Glutamatergic neuron (in vitro differentiated cells): ENCODE measurements around the gene ASPA. TPM values are rescaled to one million over a fixed set of nuclear protein-coding genes. Genes with fewer than 3 reads are reported as not detected.
A peak's percentile ranks its signal among the peaks of the same experiment; 100 is the strongest.

ENCODE experiments used
- DNase-seq: peaks from one replicate; pipeline ENCODE4 v3.0.0; 2022
- H3K27ac Mint-ChIP-seq: one replicate; pipeline ENCODE4 v1.8.0; 2020; ENCODE audit warnings: mild to moderate bottlenecking, mixed read lengths, inconsistent platforms; ENCODE audit not compliant: unreplicated experiment
- H3K27me3 Mint-ChIP-seq: one replicate; pipeline ENCODE4 v1.8.0; 2020; ENCODE audit warnings: mild to moderate bottlenecking, moderate library complexity, mixed read lengths, inconsistent platforms; ENCODE audit not compliant: unreplicated experiment
- H3K36me3 Mint-ChIP-seq: one replicate; pipeline ENCODE4 v1.8.0; 2020; ENCODE audit warnings: mild to moderate bottlenecking, mixed read lengths, inconsistent platforms; ENCODE audit not compliant: unreplicated experiment
- H3K4me1 Mint-ChIP-seq: one replicate; pipeline ENCODE4 v1.8.0; 2020; ENCODE audit warnings: mild to moderate bottlenecking, low read depth, mixed read lengths, inconsistent platforms; ENCODE audit not compliant: unreplicated experiment
- H3K4me3 Mint-ChIP-seq: one replicate; pipeline ENCODE4 v1.8.0; 2020; ENCODE audit warnings: mild to moderate bottlenecking, mixed read lengths, inconsistent platforms; ENCODE audit not compliant: unreplicated experiment
- H3K9me3 Mint-ChIP-seq: one replicate; pipeline ENCODE4 v1.8.0; 2020; ENCODE audit warnings: mild to moderate bottlenecking, moderate library complexity, mixed read lengths, inconsistent platforms; ENCODE audit not compliant: unreplicated experiment
- total RNA-seq: library from RNA; stranded (reverse); fragmentation: NEBNext Ultra II Directional; extraction: Animal tissue kit (Norgen Biotek cat#: 25700); gene quantifications from one replicate; pipeline ENCODE4 v1.2.1, GENCODE V29; 2021; ENCODE audit not compliant: unreplicated experiment
- TF ChIP-seq, protein P1 (sequence below): fragments of 200-600 bp; sonication (generic); IDR thresholded peaks from one replicate; pipeline ENCODE4 v1.5.0; 2021; ENCODE audit not compliant: partially characterized antibody, unreplicated experiment

Gene ASPA
- total RNA-seq, 1 donor from 2014 or later = not detected

DNA sequence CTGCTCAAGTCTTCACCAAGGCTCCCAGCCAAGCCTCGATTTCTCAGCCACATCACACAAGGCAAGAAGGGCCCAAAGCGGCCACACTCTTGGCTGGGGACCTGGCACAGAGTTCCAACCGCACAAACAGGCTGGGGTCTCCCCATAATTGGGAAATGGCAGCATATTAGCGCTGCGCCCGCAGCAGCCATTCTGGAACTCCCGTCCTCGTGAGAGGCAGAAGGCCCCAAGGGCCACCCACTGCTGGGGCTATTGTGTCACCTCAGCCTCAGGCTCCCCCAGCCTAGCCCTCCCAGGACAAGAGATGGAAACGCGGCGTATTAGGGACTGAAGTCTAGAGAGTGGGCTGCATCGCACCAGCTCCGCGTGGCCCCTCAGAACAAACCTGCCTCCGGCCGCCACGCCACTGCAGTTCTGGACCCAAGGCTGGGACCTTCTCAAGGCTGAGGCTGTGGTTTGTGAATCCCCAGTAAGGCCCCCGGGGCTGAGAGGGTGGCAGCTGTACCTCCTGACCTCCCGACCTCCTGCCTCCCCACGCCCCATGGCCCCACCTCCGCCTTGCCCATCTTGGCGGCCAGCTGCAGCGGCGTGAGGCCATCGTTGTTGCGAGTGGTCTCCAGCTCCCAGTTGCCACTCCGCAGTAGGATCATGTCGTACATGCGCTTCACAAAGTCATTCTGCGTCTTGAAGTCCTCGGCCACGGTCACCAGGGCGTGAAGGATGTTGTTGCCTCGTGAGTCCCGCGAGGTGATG, 56.5 kb downstream of the ASPA start:
- Mint-ChIP-seq H3K4me1 (peaks cover 4% of the 10 kb centered on the region), H3K27me3 (peaks cover 5% of the 10 kb centered on the region), H3K36me3 (peaks cover 2% of the 10 kb centered on the region), H3K4me3 (no peak overlapping the region), H3K9me3 (peaks cover 7% of the 10 kb centered on the region), H3K27ac (no peak overlapping the region)
- DNase-seq = no peak
- TF ChIP-seq, protein P1, sequence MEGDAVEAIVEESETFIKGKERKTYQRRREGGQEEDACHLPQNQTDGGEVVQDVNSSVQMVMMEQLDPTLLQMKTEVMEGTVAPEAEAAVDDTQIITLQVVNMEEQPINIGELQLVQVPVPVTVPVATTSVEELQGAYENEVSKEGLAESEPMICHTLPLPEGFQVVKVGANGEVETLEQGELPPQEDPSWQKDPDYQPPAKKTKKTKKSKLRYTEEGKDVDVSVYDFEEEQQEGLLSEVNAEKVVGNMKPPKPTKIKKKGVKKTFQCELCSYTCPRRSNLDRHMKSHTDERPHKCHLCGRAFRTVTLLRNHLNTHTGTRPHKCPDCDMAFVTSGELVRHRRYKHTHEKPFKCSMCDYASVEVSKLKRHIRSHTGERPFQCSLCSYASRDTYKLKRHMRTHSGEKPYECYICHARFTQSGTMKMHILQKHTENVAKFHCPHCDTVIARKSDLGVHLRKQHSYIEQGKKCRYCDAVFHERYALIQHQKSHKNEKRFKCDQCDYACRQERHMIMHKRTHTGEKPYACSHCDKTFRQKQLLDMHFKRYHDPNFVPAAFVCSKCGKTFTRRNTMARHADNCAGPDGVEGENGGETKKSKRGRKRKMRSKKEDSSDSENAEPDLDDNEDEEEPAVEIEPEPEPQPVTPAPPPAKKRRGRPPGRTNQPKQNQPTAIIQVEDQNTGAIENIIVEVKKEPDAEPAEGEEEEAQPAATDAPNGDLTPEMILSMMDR = no peak

DNA sequence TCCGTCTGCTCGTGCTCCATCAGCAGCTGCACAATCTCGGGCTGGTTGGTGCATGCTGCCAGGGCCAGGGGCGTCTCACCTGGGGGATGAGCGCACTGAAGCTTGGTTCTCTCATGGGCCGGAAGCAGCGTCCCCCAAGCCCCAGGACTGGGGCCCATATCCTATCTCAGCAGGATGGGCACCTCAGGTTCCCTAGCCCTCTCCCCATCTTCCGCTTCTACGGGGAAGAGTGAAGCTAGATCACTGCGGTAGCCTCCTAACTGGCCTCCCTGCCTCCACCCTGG, 57.0 kb downstream of the ASPA start:
- Mint-ChIP-seq H3K36me3 (no peaks in the 10 kb centered on the region), H3K9me3 (peaks cover 5% of the 10 kb centered on the region), H3K4me1 (peaks cover 4% of the 10 kb centered on the region), H3K27me3 (peaks cover 3% of the 10 kb centered on the region), H3K27ac (peak overlapping the region; percentile 5), H3K4me3 (no peak overlapping the region)
- TF ChIP-seq, protein P1 = no peak
- DNase-seq = no peak

DNA sequence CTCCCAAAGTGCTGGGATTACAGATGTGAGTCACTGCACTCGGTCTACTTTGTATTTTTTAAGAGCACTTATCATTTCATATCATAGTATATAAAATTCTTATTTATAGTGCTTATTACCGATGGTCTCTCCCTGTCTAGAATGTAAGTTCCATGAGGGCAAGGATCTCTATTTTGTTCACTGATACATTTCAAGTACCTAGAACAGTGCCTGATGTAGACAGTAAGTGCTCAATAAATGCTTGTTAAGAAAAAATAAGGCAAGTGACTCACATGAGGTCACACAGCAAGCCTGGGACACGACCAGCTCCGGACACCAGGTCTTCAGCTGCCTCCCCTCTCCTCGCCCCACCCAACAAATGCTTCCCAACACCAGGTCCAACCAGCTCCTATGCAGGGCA, 58.0 kb downstream of the ASPA start:
- no peak overlapping the region for H3K4me3 Mint-ChIP-seq
- TF ChIP-seq, protein P1 = no peak
- H3K27ac Mint-ChIP-seq = no peak overlapping the region
- H3K36me3 Mint-ChIP-seq = no peaks in the 10 kb centered on the region
- no peak for DNase-seq
- H3K4me1 Mint-ChIP-seq = peaks cover 4% of the 10 kb centered on the region
- H3K9me3 Mint-ChIP-seq = peaks cover 3% of the 10 kb centered on the region
- peaks cover 3% of the 10 kb centered on the region for H3K27me3 Mint-ChIP-seq

DNA sequence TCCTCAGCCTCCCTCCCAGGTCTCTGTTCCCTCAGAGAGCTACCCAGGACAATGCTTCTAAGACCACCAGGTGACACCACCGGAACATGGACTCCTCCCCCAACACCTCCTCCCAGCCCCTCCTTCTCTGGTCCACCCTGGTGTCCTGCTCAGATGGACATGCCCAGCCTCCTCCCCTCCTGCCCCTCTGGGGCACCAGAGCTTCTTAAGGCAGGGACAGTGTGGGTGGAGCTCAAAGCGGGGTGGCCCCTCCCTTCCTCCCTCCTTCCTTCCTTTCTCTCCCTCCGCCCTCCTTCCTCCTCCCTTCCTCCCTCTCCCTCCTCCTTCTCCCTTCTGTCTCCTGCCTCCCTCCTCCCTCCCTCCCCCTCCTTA, 59.1 kb downstream of the ASPA start:
- H3K4me3 Mint-ChIP-seq = no peak overlapping the region
- H3K9me3 Mint-ChIP-seq = peaks cover 3% of the 10 kb centered on the region
- TF ChIP-seq, protein P1 = no peak
- no peak overlapping the region for H3K27ac Mint-ChIP-seq
- DNase-seq = no peak
- peaks cover 4% of the 10 kb centered on the region for H3K4me1 Mint-ChIP-seq
- H3K27me3 Mint-ChIP-seq = peaks cover 3% of the 10 kb centered on the region
- H3K36me3 Mint-ChIP-seq = no peaks in the 10 kb centered on the region

DNA sequence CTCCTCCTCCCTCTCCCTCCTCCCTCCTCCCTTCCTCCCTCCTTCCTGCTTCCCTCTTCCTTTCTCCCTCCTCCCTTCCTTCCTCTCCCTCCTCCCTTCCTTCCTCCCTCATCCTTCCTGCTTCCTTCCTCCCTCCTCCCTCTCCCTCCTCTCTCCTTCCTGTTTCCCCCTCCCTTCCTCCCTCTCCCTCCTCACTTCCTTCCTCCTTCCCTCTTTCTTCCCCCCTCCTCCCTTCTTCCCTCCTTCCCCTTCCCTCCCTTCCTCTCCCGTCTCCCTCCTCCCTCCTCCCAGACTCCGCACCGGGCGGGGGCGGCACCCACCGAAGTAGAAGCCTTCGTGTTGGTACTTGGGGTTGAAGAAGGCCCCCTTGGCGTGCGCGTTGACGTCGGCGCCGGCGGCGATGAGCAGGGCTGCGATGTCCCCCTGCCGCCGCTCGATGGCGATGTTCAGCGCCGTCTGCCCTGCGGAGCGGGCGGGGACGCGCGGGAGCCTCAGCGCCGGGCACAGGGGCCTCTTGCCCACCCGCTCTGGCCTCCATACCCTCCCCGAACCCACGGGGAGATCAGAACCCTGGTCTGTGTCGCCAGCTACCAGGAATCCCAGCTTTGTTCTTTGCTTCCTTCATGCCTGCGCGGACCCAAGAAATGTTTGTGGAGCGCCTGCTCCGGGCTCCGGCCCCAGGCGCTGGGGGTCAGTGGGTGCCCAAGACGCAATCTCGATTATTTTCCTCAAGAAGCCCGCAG, 59.6 kb downstream of the ASPA start:
- DNase-seq = peak; percentile 83
- Mint-ChIP-seq H3K4me3 (peak overlapping the region; percentile 82), H3K27ac (peak overlapping the region; percentile 62), H3K4me1 (peaks cover 4% of the 10 kb centered on the region), H3K27me3 (peaks cover 3% of the 10 kb centered on the region), H3K9me3 (peaks cover 3% of the 10 kb centered on the region), H3K36me3 (no peaks in the 10 kb centered on the region)
- TF ChIP-seq, protein P1 = peak; percentile 73
